ENCODE results near the gene MYO1E. TPM values are rescaled to one million over a fixed set of nuclear protein-coding genes. Genes with fewer than 3 reads are reported as not detected.
"Not testable (repeated sequence)": the region's sequence is repeated elsewhere in the genome, so short reads cannot be mapped to it uniquely, and the experiment has no call there.

MYO1E gene
- total RNA-seq, 1 donor from 2014 or later: 29.9 TPM

DNA sequence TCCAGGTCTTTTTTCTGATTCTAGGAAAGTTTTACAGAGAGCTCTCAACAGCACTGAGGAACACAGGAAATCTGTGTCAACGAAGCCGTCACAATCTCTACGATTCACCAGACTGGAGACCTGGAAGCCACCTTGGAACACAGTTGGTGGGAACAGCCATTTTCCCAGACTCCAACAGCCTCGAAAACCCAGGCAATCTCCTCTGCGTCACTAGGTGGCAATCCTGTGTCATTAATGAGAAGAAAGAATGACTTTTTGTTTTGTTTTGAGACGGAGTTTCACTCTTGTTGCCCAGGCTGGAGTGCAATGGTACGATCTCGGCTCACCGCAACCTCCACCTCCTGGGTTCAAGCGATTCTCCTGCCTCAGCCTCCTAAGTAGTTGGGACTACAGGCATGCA, 228.1 kb downstream of the MYO1E start:
- intact Hi-C loops (cut with DNase I); ATAC-seq (ENCODE audit: poor library complexity); DNase-seq: not testable (repeated sequence)

DNA sequence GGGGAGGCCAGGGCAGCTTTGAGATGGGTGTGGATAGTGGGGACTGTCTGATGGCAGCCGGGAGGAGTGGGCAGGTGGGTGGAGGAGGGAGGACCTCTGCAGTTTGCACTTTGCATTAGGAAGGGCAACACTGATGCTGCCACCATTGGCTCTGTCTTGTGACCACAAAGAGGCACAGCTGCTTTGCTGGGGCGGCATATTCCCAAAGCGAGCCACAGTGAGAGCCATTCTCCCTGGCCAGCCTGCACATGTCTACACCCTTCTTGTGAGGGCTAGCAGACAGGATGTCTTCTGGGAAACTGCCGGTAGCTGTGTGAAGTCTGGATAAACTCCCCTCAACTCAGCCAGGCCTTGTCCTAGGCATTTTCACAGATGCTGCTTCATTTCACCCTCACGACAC, 229.4 kb downstream of the MYO1E start:
- intact Hi-C loops (cut with DNase I): no loop called here
- DNase-seq (no peak), ATAC-seq (ENCODE audit: poor library complexity) (no peak)

DNA sequence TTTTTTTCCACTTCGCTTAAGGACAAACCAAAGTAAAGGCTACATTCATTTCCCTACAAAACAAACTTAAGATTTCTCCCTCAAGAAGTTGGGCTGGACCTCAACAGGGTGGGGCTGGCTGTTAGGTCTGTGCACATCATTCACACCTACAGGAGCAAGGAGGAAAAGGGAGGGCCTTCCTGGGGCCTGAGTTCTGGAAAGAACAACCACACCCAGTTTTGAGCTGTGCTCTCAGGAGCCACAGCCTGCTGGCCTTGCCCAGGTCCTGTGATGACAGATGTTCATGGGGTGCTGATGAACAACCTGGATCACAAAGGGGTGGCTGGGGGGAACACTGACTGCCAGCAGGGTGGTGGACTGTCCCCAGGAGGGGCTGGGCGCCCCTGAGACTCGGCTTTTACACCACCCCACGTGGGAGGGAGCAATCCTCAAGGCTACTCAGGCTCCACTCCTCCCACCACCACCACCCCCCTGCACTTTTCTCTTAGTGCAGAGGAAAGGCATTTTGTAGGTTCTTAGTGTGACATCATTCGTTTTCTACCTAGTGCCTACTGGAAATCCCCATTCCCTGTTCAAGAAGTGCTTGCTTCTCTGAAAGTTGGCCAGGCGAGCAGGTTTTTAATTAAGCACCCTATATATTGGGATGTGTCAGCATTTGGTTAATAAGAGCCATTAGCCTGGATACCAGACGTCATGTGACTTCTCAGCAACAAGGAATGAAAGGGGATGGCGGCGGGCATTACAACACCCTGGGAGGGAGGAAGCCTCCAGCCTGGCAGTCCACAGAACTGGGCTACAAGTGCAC, 232.0 kb downstream of the MYO1E start:
- DNase-seq (no peak), ATAC-seq (ENCODE audit: poor library complexity) (no peak)
- intact Hi-C loops (cut with DNase I): no loop called here

DNA sequence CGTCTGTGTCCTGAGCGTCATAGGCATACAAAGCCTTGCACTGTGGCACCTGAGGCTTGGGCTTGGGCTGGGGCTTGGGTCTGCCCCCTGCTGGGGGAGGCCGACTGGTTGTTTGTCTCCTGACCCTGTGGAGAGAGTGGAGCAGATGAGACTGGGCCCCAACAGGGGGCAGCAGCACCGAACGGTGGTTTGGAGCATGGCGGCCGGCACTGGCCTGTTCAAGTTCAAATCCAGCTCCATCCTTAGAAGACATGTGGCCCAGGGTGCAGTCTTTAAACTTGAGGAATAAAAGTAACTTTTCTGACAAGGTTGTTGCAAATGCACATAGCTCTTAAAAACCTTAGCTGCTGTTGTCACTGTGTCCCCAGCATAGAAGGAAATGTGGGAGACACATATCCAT, 234.4 kb downstream of the MYO1E start:
- DNase-seq (peak; percentile 52), ATAC-seq (ENCODE audit: poor library complexity) (peak; percentile 56)
- intact Hi-C loops (cut with DNase I): no loop called here

DNA sequence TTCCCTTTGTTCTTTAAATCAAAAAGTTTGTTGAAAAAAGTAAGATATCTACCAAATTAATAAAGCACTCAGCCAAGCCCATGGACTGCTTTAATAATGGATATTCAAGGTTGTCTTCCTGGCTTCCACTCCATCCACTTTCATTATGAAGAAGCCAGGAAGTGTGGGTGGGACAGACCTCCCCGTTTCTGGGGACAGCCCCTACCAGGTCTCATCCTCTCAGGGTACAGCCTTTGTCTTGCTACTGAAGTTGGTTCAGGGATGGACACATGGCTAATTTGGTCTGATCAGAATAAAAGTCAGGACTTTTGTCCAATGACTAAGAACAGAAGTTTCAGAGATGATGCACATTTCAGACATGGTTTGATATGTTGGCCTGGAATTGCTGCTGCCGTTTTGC, 235.1 kb downstream of the MYO1E start:
- intact Hi-C loops (cut with DNase I): no loop called here
- DNase-seq (no peak), ATAC-seq (ENCODE audit: poor library complexity) (no peak)

DNA sequence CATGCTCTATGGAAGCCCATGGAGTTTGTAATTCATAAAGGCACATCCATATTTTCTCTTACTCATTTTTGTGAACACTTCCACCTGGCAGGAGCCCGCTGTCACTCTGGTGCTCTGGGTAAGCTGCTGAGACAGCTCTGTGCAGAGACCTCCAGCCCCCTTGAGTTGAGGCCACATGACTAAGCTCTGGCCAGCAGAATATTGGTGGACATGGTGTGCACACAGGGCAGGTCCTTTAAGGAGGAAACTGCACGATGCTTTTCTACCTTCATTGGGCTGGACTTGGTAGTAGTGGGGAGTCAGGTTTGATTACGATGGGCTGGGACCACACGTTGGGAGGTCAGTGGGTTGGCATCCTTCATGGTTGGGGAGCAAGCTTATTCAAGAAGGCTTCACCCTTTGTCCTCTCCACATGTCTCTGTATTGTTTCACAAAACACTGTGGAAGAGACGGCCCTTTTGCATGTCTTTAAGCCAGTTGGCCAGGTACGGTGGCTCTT, 238.7 kb downstream of the MYO1E start:
- no peak for ATAC-seq (ENCODE audit: poor library complexity)
- intact Hi-C loops (cut with DNase I): no loop called here
- no peak for DNase-seq

DNA sequence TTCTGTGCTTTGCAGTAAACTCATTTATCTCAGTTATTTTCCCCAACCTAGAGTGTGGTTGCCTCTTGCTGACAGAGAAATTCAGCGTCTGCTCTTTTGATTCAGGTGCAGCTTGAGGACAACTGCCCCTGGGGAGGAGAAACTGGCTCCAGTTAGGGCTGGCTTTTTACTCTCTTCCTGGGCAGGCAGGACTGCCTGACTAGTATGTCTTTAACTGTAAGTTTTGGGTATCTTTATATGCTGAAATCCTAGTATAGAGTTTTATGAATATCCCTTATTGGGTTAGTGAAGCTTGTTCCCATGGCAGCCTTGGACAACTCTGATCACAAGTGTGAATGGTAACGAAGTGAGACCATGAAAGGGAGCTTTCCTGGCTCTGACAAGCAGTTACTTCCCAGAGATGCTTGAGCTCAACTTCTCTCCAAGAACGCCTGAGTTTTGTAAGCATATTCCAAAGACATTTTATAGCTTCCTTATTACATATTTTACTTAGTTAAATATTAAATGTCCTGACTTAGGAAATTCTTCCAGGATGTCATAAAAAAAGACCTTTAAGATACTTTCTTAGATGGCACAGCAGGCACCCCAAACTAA, 240.6 kb downstream of the MYO1E start:
- intact Hi-C loops (cut with DNase I): no loop called here
- ATAC-seq (ENCODE audit: poor library complexity) (no peak), DNase-seq (no peak)

DNA sequence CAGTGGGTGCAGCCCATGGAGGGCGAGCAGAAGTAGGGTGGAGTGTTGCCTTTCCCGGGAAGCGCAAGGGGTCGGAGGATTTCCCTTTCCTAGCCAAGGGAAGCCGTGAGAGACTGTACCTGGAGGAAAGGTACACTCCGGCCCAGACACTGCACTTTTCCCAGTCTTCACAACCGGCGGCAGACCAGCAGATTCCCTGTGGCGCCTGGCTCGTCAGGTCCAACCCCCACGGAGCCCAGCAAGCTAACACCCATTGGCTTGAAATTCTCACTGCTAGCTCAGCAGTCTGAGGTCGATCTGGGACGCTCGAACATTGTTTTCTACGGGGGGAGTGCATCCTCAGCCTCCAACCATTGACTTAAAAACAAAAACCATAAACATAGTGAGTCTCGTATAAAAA, 241.2 kb downstream of the MYO1E start:
- DNase-seq (no peak), ATAC-seq (ENCODE audit: poor library complexity) (no peak)
- intact Hi-C loops (cut with DNase I): no loop called here

DNA sequence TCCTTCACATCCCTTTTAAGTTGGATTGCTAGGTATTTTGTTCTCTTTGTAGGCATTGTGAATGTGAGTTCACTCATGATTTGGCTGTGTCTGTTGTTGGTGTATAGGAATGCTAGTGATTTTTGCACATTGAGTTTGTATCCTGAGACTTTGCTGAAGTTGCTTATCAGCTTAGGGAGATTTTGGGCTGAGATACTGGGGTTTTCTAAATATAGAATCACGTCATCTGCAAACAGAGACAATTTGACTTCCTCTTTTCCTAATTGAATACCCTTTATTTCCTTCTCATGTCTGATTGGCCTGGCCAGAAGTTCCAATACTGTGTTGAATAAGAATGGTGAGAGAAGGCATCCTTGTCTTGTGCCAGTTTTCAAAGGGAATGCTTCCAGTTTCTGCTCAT, 245.4 kb downstream of the MYO1E start:
- ATAC-seq (ENCODE audit: poor library complexity); intact Hi-C loops (cut with DNase I); DNase-seq: not testable (repeated sequence)

DNA sequence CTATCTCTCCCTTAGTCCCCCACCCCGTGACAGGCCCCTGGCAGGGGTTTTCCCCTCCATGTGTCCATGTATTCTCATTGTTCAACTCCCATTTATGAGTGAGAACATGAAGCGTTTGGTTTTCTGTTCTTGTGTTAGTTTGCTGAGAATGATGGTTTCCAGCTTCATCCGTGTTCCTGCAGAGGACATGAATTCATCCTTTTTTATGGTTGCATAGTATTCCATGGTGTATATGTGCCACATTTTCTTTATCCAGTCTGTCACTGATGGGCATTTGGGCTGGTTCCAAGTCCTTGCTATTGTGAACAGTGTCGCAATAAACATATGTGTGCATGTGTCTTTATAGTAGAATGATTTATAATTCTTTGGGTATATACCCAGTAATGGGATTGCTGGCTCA, 247.0 kb downstream of the MYO1E start:
- DNase-seq; ATAC-seq (ENCODE audit: poor library complexity); intact Hi-C loops (cut with DNase I): not testable (repeated sequence)

DNA sequence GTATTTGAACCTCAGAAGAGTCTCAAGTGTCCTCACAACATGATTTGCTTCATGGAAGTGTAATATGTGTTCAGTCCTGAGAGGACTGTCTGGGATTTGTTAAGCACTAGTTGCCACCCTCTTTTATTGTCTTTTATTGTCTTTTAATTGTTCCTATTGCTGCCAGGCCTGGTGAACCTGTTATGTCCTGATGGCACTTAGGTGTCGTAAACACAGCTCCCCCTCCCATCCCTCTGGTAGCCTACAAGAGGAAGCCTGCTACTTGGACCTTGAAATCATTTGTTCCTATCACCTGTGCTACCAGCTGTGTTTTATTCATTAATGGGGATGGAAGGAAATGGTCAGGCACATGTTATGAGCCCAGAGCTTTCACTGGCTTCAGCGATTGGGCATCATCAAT, 248.4 kb downstream of the MYO1E start:
- no peak for ATAC-seq (ENCODE audit: poor library complexity)
- intact Hi-C loops (cut with DNase I): no loop called here
- DNase-seq: no peak

DNA sequence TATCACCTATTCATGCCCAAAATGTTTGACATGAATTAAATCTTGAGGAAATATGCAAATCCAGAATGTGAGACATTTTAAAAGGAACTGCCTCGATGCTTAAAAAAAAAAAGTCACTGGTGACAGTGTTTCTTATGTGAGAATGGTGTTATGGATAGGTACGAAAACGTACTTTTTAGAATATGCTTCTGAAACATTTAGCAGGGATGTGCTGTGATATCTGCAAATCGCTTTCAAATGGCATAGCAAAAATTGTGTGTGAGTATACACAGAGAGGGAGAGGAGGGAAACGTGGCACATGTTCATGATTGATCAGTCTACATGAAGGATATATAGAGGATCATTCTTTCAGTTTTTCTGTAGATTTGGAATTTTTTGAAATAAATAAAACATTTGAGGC, 251.7 kb downstream of the MYO1E start:
- intact Hi-C loops (cut with DNase I): no loop called here
- ATAC-seq (ENCODE audit: poor library complexity) (no peak), DNase-seq (no peak)

DNA sequence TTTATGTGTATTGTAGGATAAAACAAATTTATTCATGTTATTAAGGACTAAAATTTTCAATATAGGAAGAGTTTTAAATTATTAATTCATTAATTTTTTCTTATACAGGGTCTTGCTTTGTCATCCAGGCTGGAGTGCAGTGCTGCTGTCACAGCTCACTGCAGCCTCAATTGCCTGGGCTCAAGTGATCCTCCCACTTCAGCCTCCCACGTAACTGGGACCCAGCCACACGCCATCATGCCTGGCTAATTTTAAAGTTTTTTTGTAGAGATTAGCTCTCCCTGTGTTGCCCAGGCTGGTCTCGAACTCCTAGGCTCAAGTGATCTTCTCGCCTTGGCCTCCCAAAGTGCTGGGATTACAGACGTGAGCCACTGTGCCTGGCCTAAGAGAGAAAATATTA, 253.0 kb downstream of the MYO1E start:
- intact Hi-C loops (cut with DNase I): no loop called here
- no peak for DNase-seq
- ATAC-seq (ENCODE audit: poor library complexity): no peak

DNA sequence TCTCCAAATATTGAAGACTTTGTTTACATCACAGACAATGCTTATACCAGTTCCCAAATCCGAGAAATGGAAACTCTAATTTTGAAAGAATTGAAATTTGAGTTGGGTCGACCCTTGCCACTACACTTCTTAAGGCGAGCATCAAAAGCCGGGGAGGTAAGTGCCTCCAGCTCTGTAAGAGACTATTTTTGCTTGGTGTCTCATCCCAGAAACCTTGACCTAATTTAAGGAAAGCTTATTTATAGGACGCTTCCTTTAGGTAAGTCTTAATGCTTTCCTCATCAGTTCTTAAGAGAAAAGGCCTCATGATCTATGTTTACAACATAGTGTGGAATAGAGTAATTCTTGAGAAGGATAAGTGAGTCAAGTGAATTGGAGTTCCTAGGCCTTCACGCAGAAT, 255.9 kb downstream of the MYO1E start:
- ATAC-seq (ENCODE audit: poor library complexity) (no peak), DNase-seq (no peak)
- intact Hi-C loops (cut with DNase I): no loop called here

DNA sequence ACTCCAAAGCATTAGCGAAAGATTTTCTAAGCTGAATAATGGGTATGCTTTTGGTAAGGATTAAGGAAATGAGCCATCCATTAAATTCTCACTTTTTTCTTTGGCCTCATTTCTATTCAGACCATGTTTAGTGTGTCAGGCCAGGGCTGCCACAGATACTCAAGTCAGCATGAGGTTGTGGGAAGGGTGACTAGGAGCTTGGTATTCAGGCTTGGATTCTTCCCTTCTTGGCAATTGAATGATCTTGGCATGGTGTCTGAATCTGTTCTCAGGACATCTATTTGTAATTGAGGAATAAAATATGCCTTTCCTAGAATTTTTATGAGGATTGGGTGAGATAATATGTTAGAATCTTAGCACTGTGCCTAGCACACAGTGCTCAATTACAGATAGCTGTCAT, 256.5 kb downstream of the MYO1E start:
- DNase-seq (no peak), ATAC-seq (ENCODE audit: poor library complexity) (no peak)
- intact Hi-C loops (cut with DNase I): no loop called here

DNA sequence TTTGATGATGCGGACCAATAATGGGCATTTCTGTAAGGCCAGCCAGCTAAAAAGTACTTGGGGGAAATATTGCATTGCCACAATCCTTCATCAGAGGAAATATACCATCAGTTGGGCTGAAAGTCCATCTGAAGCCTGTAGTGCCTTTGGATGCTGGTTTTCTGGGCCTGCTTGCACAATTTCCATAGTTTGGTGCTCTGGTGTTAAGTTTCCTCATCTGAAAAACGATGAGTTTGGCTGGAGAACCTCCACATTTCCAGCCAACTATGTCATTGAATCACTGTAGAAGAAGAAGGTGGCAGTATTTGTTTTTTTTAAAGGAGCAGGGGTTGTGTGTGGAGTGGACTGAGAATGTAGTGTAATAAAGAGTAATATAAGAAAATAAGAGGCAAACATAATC, 257.6 kb downstream of the MYO1E start:
- intact Hi-C loops (cut with DNase I): no loop called here
- ATAC-seq (ENCODE audit: poor library complexity) (no peak), DNase-seq (no peak)

DNA sequence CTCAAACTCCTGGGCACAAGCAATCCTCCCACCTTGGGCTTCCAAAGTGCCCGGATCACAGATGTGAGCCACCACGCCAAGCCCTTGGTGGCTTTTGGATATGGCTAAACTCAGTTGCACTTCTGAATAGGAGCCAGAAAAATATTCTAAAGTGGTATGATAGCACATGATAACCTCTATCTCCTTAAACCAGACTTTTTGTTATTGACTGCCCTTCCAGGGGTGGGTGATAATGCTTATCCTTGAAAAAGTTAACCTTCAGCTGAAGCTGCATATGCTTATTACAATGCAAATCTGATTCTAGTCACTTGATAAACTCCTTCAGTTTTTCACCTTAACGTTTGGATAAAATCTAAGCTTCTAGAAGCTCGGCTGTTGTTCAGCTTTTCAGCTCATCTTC, 261.4 kb downstream of the MYO1E start:
- DNase-seq (no peak), ATAC-seq (ENCODE audit: poor library complexity) (no peak)
- intact Hi-C loops (cut with DNase I): no loop called here

DNA sequence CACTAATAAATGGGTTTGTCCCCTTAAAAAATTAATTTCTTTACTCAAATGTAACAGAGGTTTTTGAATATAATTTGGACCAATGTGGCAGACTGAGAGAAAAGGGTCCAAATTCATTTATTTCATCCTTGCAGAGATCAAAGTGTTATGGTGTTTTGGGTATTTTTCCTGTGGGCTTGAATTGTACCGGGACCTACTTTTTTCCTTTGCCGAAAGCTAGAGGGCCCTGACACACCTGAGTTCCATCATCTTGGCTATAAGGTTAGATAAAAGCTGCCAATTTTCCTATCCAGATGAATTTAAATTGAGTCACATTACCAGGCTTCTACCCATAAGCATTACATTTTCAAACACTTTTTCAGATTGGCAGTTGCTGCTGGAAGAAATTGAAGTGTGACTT, 266.8 kb downstream of the MYO1E start:
- intact Hi-C loops (cut with DNase I): no loop called here
- ATAC-seq (ENCODE audit: poor library complexity) (no peak), DNase-seq (no peak)

DNA sequence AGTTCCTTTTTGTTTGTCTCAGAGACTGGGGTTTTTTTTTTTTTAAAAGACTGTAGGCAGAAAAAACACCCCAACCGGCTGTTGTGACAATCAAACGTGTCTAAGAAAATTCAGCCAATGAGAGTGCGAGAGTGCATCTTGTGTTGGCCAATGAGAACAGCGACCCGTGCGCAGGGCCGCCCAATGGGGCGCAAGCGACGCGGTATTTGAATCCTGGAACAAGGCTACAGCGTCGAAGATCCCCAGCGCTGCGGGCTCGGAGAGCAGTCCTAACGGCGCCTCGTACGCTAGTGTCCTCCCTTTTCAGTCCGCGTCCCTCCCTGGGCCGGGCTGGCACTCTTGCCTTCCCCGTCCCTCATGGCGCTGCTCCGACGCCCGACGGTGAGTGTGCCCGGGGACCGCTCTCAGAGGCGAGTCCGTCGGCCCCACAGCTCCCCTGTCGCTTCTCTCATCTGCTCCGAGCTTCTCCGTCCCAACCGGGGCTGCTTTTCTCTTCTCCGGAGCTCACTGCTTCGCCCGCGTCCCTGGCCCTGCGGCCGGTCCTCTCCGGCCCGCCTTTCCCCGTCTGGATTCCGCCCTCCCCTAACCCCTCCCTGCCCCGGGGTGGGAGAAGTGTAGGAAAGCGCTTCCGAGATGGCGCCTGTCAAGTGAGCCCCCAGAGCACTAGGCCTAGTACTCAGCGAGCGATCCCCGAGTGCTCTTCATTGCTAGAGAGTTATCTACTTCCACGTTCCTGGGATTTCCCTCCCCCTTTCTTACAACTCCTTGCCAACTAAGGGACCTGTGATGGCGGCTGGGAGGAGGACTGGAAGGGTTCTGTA, 267.5 kb downstream of the MYO1E start, which contains the start of gene CCNB2:
Gene CCNB2, plus strand, starts transcription at position 235 of the 821 bp plus-strand sequence. Its CDS starts 123 bp downstream, at position 358.
- peak; percentile 91 for DNase-seq
- peak; percentile 100 for ATAC-seq (ENCODE audit: poor library complexity)
- intact Hi-C loops (cut with DNase I): no loop called here

DNA sequence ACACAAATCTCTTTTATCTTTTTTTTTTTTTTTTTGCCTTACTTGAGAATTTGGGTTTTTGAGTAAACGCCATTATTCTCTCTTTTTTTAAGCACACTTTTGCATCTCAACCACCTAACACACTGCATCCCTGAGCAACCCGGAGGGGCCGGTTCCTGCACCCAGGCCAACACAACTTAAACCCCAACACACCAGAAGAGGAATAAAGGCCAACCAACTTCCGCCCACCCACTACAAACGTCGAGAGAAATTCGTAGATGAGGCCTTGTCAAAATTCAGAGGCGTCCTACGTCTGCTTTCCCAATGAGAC, 268.1 kb downstream of the MYO1E start:
- intact Hi-C loops (cut with DNase I): no loop called here
- peak; percentile 43 for DNase-seq
- peak; percentile 42 for ATAC-seq (ENCODE audit: poor library complexity)
